ENCODE results near the gene WDR76.

- TF ChIP-seq POLR2AphosphoS5 (IDR thresholded peaks at IDR 0.05; ENCODE audit: low read depth, low read length) = no peak
- TF ChIP-seq TAF1 (IDR thresholded peaks at IDR 0.05; ENCODE audit: borderline replicate concordance, low read depth, low read length) = no peak
These were observed 85.4 kb downstream of the WDR76 start for GRCh38 chr15:43912208-43912607.
